ENCODE data around the gene BCL2.

The BCL2 gene

DNA sequence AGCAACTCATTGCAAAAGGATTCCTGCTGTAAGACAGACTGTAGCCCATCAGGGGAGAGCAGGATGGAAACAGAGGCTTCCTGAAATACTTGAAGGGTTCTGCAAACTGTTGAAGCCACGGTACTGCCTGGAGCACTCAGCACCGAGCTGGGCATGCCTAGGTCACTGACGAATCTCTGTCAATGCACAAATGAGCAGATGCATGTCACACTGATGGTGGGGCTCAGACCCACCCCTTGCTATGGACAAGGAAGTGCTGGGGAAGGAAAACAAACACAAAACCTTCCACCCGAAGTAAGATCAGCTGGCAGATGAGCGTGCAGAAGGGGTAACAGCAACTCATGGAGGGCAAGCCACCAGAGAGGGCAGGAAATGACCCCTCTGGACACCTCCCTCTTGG, 136.7 kb downstream of the BCL2 start:
- Histone ChIP-seq H3K4me3 (ENCODE audit: low read depth, low read length) (no peak overlapping the region), H3K27me3 (ENCODE audit: insufficient read depth, low read length) (no peaks in the 10 kb centered on the region), H2BK12ac (ENCODE audit: low read length) (no peak overlapping the region), H4K91ac (ENCODE audit: low read depth, low read length) (no peak overlapping the region), H3K79me1 (ENCODE audit: low read length) (no peaks in the 10 kb centered on the region), H2BK5ac (ENCODE audit: low read depth, low read length, poor library complexity) (no peak overlapping the region), H3K4me2 (ENCODE audit: low read length) (no peak overlapping the region), H3K4ac (ENCODE audit: low read depth, low read length) (no peak overlapping the region), H3K27ac (ENCODE audit: low read depth, low read length) (no peak overlapping the region), H3K9me3 (ENCODE audit: insufficient read depth, low read depth, low read length) (no peaks in the 10 kb centered on the region), H2AK5ac (ENCODE audit: low read length) (no peak overlapping the region), H3K14ac (ENCODE audit: low read length) (no peak overlapping the region), H4K12ac (ENCODE audit: low read depth, low read length) (no peak overlapping the region), H3K18ac (ENCODE audit: low read length) (no peak overlapping the region), H2AFZ (ENCODE audit: insufficient read depth, low read length, poor library complexity) (no peak overlapping the region), H3K79me2 (ENCODE audit: control insufficient read depth, insufficient read depth, low read length, poor library complexity) (no peaks in the 10 kb centered on the region), H3K36me3 (ENCODE audit: control insufficient read depth in 1 of 2, insufficient read depth in 2 of 2, low read length in 2 of 2) (no peaks in the 10 kb centered on the region), H3K4me1 (ENCODE audit: control insufficient read depth in 1 of 2, insufficient read depth in 2 of 2, low read length in 2 of 2) (peaks cover 0 to 5% of the 10 kb centered on the region in 2 experiments), H3K9ac (ENCODE audit: low read length) (no peak overlapping the region), H2BK120ac (ENCODE audit: insufficient read depth, low read length, poor library complexity) (no peak overlapping the region), H3K23ac (ENCODE audit: low read length) (no peak overlapping the region), H4K8ac (ENCODE audit: low read depth, low read length) (no peak overlapping the region)
- DNase-seq, result peak in 1 of 2 donors; percentile 47
- no CpG with 5 or more reads among the region's 5 CpGs for WGBS (ENCODE audit: extremely low coverage, insufficient coverage, insufficient read length)

DNA sequence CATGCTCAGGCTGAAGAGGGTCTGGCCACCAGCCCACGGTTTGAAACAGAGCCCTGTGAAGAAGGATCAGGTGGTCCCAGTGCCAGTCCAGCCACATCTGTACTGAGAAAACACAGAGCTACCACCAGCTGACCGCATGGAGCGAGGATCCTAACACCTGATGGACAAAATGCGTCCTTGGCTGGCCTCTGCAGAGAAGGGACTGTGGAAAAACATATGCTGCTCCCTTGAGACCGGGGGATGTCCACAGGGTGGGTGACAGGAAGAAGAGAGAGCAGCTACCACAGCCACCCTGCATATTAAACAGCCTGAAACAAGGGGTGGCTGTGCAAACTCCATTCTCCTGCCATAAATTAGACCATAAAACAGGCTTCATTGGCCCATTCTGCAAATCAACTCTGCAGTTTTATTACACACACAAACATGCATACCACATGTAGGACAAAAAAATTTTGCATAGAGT, 137.2 kb downstream of the BCL2 start:
- Histone ChIP-seq H3K23ac (ENCODE audit: low read length) (no peak overlapping the region), H3K4me1 (ENCODE audit: control insufficient read depth in 1 of 2, insufficient read depth in 2 of 2, low read length in 2 of 2) (peaks cover 0 to 5% of the 10 kb centered on the region in 2 experiments), H2BK12ac (ENCODE audit: low read length) (no peak overlapping the region), H2AFZ (ENCODE audit: insufficient read depth, low read length, poor library complexity) (no peak overlapping the region), H3K4me3 (ENCODE audit: low read depth, low read length) (no peak overlapping the region), H3K4me2 (ENCODE audit: low read length) (no peak overlapping the region), H4K91ac (ENCODE audit: low read depth, low read length) (no peak overlapping the region), H2BK5ac (ENCODE audit: low read depth, low read length, poor library complexity) (no peak overlapping the region), H2BK120ac (ENCODE audit: insufficient read depth, low read length, poor library complexity) (no peak overlapping the region), H4K12ac (ENCODE audit: low read depth, low read length) (no peak overlapping the region), H4K8ac (ENCODE audit: low read depth, low read length) (no peak overlapping the region), H3K79me1 (ENCODE audit: low read length) (no peaks in the 10 kb centered on the region), H3K9ac (ENCODE audit: low read length) (no peak overlapping the region), H3K36me3 (ENCODE audit: control insufficient read depth in 1 of 2, insufficient read depth in 2 of 2, low read length in 2 of 2) (no peaks in the 10 kb centered on the region), H3K14ac (ENCODE audit: low read length) (no peak overlapping the region), H3K27me3 (ENCODE audit: insufficient read depth, low read length) (no peaks in the 10 kb centered on the region), H3K79me2 (ENCODE audit: control insufficient read depth, insufficient read depth, low read length, poor library complexity) (no peaks in the 10 kb centered on the region), H3K27ac (ENCODE audit: low read depth, low read length) (no peak overlapping the region), H3K4ac (ENCODE audit: low read depth, low read length) (no peak overlapping the region), H3K9me3 (ENCODE audit: insufficient read depth, low read depth, low read length) (no peaks in the 10 kb centered on the region), H2AK5ac (ENCODE audit: low read length) (no peak overlapping the region), H3K18ac (ENCODE audit: low read length) (no peak overlapping the region)
- DNase-seq, result no peak
- no CpG with 5 or more reads among the region's 5 CpGs for WGBS (ENCODE audit: extremely low coverage, insufficient coverage, insufficient read length)

DNA sequence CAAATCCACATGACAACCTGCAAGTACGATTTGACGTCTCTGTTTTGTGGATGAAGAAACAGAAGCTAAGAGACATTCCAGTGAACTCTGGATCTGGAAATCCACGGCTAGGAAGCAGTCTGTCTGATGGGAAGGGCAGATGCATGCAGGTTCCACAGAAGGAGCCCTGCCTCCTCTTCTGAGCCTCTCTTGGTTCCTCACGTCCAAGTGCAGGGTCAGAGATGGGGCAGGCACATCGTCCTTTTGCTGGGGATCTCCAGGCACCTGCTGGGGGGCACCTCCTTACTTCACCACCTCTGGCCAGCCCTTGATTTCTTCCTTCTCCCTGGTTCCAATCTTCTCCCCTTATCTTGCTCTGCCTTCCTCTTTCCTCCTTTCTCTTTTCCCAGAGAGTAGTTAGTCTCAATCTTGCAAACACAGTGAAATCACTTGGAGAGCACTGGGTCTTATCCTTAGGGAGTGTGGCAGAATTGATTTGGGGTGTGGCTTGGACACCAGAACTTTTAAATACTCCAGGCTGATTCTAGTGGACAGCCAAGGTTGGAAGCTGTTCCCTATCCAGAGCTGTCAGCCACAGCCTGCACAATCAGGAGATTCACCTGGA, 137.8 kb downstream of the BCL2 start:
- peaks cover 0 to 5% of the 10 kb centered on the region in 2 experiments for H3K4me1 ChIP-seq (ENCODE audit: control insufficient read depth in 1 of 2, insufficient read depth in 2 of 2, low read length in 2 of 2)
- no peaks in the 10 kb centered on the region for H3K36me3 ChIP-seq (ENCODE audit: control insufficient read depth in 1 of 2, insufficient read depth in 2 of 2, low read length in 2 of 2)
- H3K4me2 ChIP-seq (ENCODE audit: low read length), result no peak overlapping the region
- H2BK5ac ChIP-seq (ENCODE audit: low read depth, low read length, poor library complexity), result no peak overlapping the region
- no peak overlapping the region for H2BK12ac ChIP-seq (ENCODE audit: low read length)
- no peak overlapping the region for H3K14ac ChIP-seq (ENCODE audit: low read length)
- H4K8ac ChIP-seq (ENCODE audit: low read depth, low read length), result no peak overlapping the region
- H2AK5ac ChIP-seq (ENCODE audit: low read length), result no peak overlapping the region
- H3K27me3 ChIP-seq (ENCODE audit: insufficient read depth, low read length), result no peaks in the 10 kb centered on the region
- no peak overlapping the region for H2AFZ ChIP-seq (ENCODE audit: insufficient read depth, low read length, poor library complexity)
- H3K9ac ChIP-seq (ENCODE audit: low read length), result no peak overlapping the region
- DNase-seq, result no peak
- no peak overlapping the region for H3K23ac ChIP-seq (ENCODE audit: low read length)
- no CpG with 5 or more reads among the region's 5 CpGs for WGBS (ENCODE audit: extremely low coverage, insufficient coverage, insufficient read length)
- H3K18ac ChIP-seq (ENCODE audit: low read length), result no peak overlapping the region
- no peak overlapping the region for H4K91ac ChIP-seq (ENCODE audit: low read depth, low read length)
- H3K4me3 ChIP-seq (ENCODE audit: low read depth, low read length), result no peak overlapping the region
- no peaks in the 10 kb centered on the region for H3K9me3 ChIP-seq (ENCODE audit: insufficient read depth, low read depth, low read length)
- no peak overlapping the region for H3K27ac ChIP-seq (ENCODE audit: low read depth, low read length)
- H4K12ac ChIP-seq (ENCODE audit: low read depth, low read length), result no peak overlapping the region
- H3K79me2 ChIP-seq (ENCODE audit: control insufficient read depth, insufficient read depth, low read length, poor library complexity), result no peaks in the 10 kb centered on the region
- no peak overlapping the region for H3K4ac ChIP-seq (ENCODE audit: low read depth, low read length)
- no peaks in the 10 kb centered on the region for H3K79me1 ChIP-seq (ENCODE audit: low read length)
- H2BK120ac ChIP-seq (ENCODE audit: insufficient read depth, low read length, poor library complexity), result no peak overlapping the region

DNA sequence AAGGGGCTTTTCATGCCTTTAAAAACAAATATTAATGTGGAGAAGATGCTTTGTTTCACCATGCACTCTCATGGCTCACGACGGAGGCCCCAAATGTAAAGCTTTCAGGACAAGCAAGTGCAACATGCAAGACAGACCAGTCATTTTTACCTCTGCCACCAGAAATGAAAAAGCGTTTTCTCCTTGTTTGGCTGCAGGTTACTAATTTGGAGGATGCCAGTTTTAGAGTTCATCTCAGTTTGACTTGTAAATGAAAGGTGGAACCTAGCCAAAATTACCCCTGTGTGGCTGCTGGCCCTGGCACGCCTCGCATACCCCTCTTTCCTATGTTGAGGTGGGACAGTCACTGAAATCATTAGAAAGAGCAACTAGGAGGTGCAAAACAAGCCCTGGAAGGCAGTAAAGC, 138.6 kb downstream of the BCL2 start:
- H3K4me2 ChIP-seq (ENCODE audit: low read length), result no peak overlapping the region
- no CpG with 5 or more reads among the region's 5 CpGs for WGBS (ENCODE audit: extremely low coverage, insufficient coverage, insufficient read length)

More for the DNA sequence above, 138.6 kb downstream of the BCL2 start:
- Histone ChIP-seq H2BK120ac (ENCODE audit: insufficient read depth, low read length, poor library complexity) (no peak overlapping the region), H4K91ac (ENCODE audit: low read depth, low read length) (no peak overlapping the region), H3K18ac (ENCODE audit: low read length) (no peak overlapping the region), H2BK5ac (ENCODE audit: low read depth, low read length, poor library complexity) (no peak overlapping the region), H4K8ac (ENCODE audit: low read depth, low read length) (no peak overlapping the region), H2AFZ (ENCODE audit: insufficient read depth, low read length, poor library complexity) (no peak overlapping the region), H4K12ac (ENCODE audit: low read depth, low read length) (no peak overlapping the region), H3K4ac (ENCODE audit: low read depth, low read length) (no peak overlapping the region), H2BK12ac (ENCODE audit: low read length) (no peak overlapping the region), H3K23ac (ENCODE audit: low read length) (no peak overlapping the region), H2AK5ac (ENCODE audit: low read length) (no peak overlapping the region), H3K14ac (ENCODE audit: low read length) (no peak overlapping the region), H3K36me3 (ENCODE audit: control insufficient read depth in 1 of 2, insufficient read depth in 2 of 2, low read length in 2 of 2) (no peaks in the 10 kb centered on the region), H3K4me3 (ENCODE audit: low read depth, low read length) (no peak overlapping the region), H3K27me3 (ENCODE audit: insufficient read depth, low read length) (no peaks in the 10 kb centered on the region), H3K27ac (ENCODE audit: low read depth, low read length) (no peak overlapping the region), H3K79me2 (ENCODE audit: control insufficient read depth, insufficient read depth, low read length, poor library complexity) (no peaks in the 10 kb centered on the region), H3K9me3 (ENCODE audit: insufficient read depth, low read depth, low read length) (no peaks in the 10 kb centered on the region), H3K4me1 (ENCODE audit: control insufficient read depth in 1 of 2, insufficient read depth in 2 of 2, low read length in 2 of 2) (peaks cover 0 to 5% of the 10 kb centered on the region in 2 experiments), H3K79me1 (ENCODE audit: low read length) (no peaks in the 10 kb centered on the region), H3K9ac (ENCODE audit: low read length) (no peak overlapping the region)
- no peak for DNase-seq

Measured in trophoblast cell (in vitro differentiated cells and primary cell).